ENCODE data around the gene TTC21B. TPM values are rescaled to one million over a fixed set of nuclear protein-coding genes. Genes with fewer than 3 reads are reported as not detected.

The TTC21B gene
- total and polyA plus RNA-seq, 10 of the 15 experiments (the other 5 are each of a cell fraction or from before 2014, with no cell fraction given) = 2.7 to 22.4 (median 11.3) TPM

DNA sequence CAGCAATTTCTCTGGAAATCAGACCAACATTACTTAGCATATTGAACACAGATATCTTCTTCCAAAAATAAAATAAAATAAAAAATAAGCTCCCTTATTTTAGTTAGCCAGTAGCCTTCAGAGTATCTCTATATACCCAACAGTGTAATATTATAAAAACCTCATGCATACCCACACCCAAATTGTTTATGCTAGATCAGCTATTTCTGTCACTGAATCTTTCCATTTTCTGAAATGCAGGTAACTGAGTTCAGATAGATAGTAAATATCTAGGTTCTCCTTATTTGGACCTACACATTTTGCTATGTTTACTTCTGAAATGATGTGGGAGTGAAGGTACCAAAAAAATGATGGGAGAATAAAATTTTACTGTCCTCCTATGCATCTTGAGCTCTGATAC is 39.9 kb downstream of the TTC21B start (continued):
- TF ChIP-seq EED (IDR thresholded peaks at IDR 0.05; ENCODE audit: low read depth) (no peak), SIX5 (IDR thresholded peaks at IDR 0.05; ENCODE audit: low read depth, low read length, severe bottlenecking) (no peak), MLLT1 (IDR thresholded peaks at IDR 0.05) (no peak), RBBP5 (conservative IDR thresholded peaks at IDR 0.05) (no peak)

GRCh38 chr2:165911981-165912380 is 41.6 kb downstream of the TTC21B start:
- no peak overlapping the region for H3K4me3 ChIP-seq
- RAD21 ChIA-PET (ENCODE audit: unreplicated experiment) = no interaction called here
- 95% methylated on average over 2 of the region's 2 CpGs for WGBS (ENCODE audit: insufficient coverage, insufficient replicate concordance, low lambda C conversion rate, missing lambda C conversion rate)
- no peak for TF ChIP-seq PRDM15 (CRISPR knock-in tag; IDR thresholded peaks at IDR 0.05)
- no peak for TF ChIP-seq NR2C2 (IDR thresholded peaks at IDR 0.05; ENCODE audit: borderline replicate concordance, control insufficient read depth, insufficient read length, low read depth)
- no peak for TF ChIP-seq NFXL1 (IDR thresholded peaks at IDR 0.05; ENCODE audit: borderline replicate concordance)
- no peak for TF ChIP-seq MXI1 (IDR thresholded peaks at IDR 0.05; ENCODE audit: low read depth, low read length)
- TF ChIP-seq MEF2A (IDR thresholded peaks at IDR 0.05; ENCODE audit: insufficient read depth, low read depth, low read length) = no peak
- no peak for TF ChIP-seq EZH2 (IDR thresholded peaks at IDR 0.05; ENCODE audit: borderline replicate concordance, control insufficient read depth, low read depth, low read length)
- no peak for TF ChIP-seq SMAD5 (IDR thresholded peaks at IDR 0.05; ENCODE audit: low read depth)
- TF ChIP-seq SUZ12 (IDR thresholded peaks at IDR 0.05; ENCODE audit: unreplicated experiment) = no peak
- TF ChIP-seq SPI1 (IDR thresholded peaks at IDR 0.05; ENCODE audit: borderline replicate concordance, insufficient read depth, low read depth, low read length) = no peak
- TF ChIP-seq CHD1 (IDR thresholded peaks at IDR 0.05; ENCODE audit: low read depth, low read length) = no peak
- no peak for TF ChIP-seq BCLAF1 (IDR thresholded peaks at IDR 0.05)

More at GRCh38 chr2:165911981-165912380, 41.6 kb downstream of the TTC21B start:
- BruUV-seq (replicated peaks) = no TSS peak
- CTCF ChIA-PET = interaction anchor here (1.3 kb wide), 1 partner anchor 35 kb away, joined by 3 read pairs; no protein-coding TSS in a partner anchor
- FAIRE-seq (no peak), ATAC-seq (no peak), DNase-seq (ENCODE audit: low read depth, low spot score) (no peak)
- no peaks in the 10 kb centered on the region for H3K9me3 ChIP-seq (replicated peaks; ENCODE audit: control insufficient read depth, insufficient read depth, low read length)
- H3K27ac ChIP-seq (ENCODE audit: control insufficient read depth, insufficient read depth) = no peak overlapping the region
- H3K4me2 ChIP-seq (ENCODE audit: control insufficient read depth, insufficient read depth) = no peak overlapping the region
- H3K4me1 ChIP-seq (ENCODE audit: control insufficient read depth, insufficient read depth, low read length) = no peaks in the 10 kb centered on the region
- in situ Hi-C loops (cut with MboI) (no loop called here), intact Hi-C loops (cut with micrococcal nuclease; ENCODE audit: unreplicated experiment) (no loop called here)
- no peaks in the 10 kb centered on the region for H3K27me3 ChIP-seq (replicated peaks in 1 of 2; ENCODE audit: control insufficient read depth in 2 of 2, insufficient read depth in 2 of 2, low read length in 1 of 2)
- H3K9ac ChIP-seq (ENCODE audit: control insufficient read depth, insufficient read depth, low read length) = no peak overlapping the region
- no peak overlapping the region for H2AFZ ChIP-seq (ENCODE audit: control insufficient read depth, low read depth, low read length)
- SMC1A ChIA-PET (ENCODE audit: uncharacterized antibody, unreplicated experiment) = interaction anchor here (1.5 kb wide), 1 partner anchor 28 kb away, joined by 3 read pairs; no protein-coding TSS in a partner anchor
- POLR2A ChIA-PET = no interaction called here
- H3K79me2 ChIP-seq (ENCODE audit: control insufficient read depth, insufficient read depth, low read length) = no peaks in the 10 kb centered on the region
- H4K20me1 ChIP-seq (ENCODE audit: control insufficient read depth, insufficient read depth) = no peaks in the 10 kb centered on the region
- peaks cover 0 to 5% of the 10 kb centered on the region in 2 experiments; a peak in 1 of 4 replicates for H3K36me3 ChIP-seq (ENCODE audit: control insufficient read depth in 2 of 2, insufficient read depth in 2 of 2, low read length in 1 of 2)

Measured in GM12878 (cell line).